Thoracic aorta (tissue), 2 donors: ENCODE measurements around the gene CECR2. TPM values are rescaled to one million over a fixed set of nuclear protein-coding genes. Genes with fewer than 3 reads are reported as not detected.

Experiments used
- ATAC-seq: fragments of 150-250 bp; one replicate; pipeline ENCODE4 v1.8.0; 2017; ENCODE audit warnings: low read depth; ENCODE audit not compliant: insufficient number of reproducible peaks, low FRiP score
- DNase-seq: peaks from one replicate; pipeline ENCODE4 v3.0.0-alpha.2; 2020; ENCODE audit warnings: low spot score
- H3K27ac ChIP-seq, 2 donors: fragments of 200-600 bp; sonication (generic); 1 replicate in 1 of 2; 2 replicates in 1 of 2; pipeline ENCODE4 v1.5.1; 2016; ENCODE audit warnings: mild to moderate bottlenecking in 2 of 2, moderate library complexity in 2 of 2
- H3K27me3 ChIP-seq: fragments of 200-600 bp; sonication (generic); replicated peaks from 2 replicates; pipeline ENCODE4 v1.6.0; 2016; ENCODE audit warnings: mild to moderate bottlenecking; ENCODE audit not compliant: insufficient read depth
- H3K36me3 ChIP-seq: fragments of 200-600 bp; sonication (generic); one replicate; pipeline ENCODE4 v1.5.1; 2016
- H3K4me1 ChIP-seq, 2 donors: fragments of 200-600 bp; sonication (generic); 1 replicate in 1 of 2; 2 replicates in 1 of 2; pipeline versions ENCODE4 v1.5.1 to v1.6.0; 2016; ENCODE audit warnings: low read depth in 2 of 2, mild to moderate bottlenecking in 1 of 2; ENCODE audit not compliant: control insufficient read depth in 1 of 2
- H3K4me3 ChIP-seq: fragments of 200-600 bp; sonication (generic); 2 replicates; pipeline ENCODE4 v1.5.1; 2016; ENCODE audit warnings: mild to moderate bottlenecking
- H3K9me3 ChIP-seq: fragments of 200-600 bp; sonication (generic); 2 replicates; pipeline ENCODE4 v1.5.1; 2016
- CTCF ChIP-seq: fragments of 200-600 bp; sonication (generic); IDR thresholded peaks from one replicate; pipeline ENCODE4 v1.5.1; 2019; ENCODE audit warnings: antibody characterized with exemption
- total RNA-seq, 2 donors: library from RNA; depleted of rRNA; stranded (reverse); fragments of >200 nt; gene quantifications; one replicate each; pipeline versions ENCODE4 v1.1.0 to v1.2.3, GENCODE V29; 2016

CECR2 gene
- total RNA-seq, 2 donors from 2014 or later: 0.28 TPM; not detected in 1

GRCh38 chr22:17410576-17410975 is 41.3 kb downstream of the CECR2 start:
- ATAC-seq (no peak), DNase-seq (no peak)
- H3K4me1 ChIP-seq: no peaks in the 10 kb centered on the region
- H3K27me3 ChIP-seq: no peaks in the 10 kb centered on the region
- H3K36me3 ChIP-seq: no peaks in the 10 kb centered on the region
- no peaks in the 10 kb centered on the region for H3K9me3 ChIP-seq
- no peak overlapping the region for H3K4me3 ChIP-seq
- TF ChIP-seq CTCF: no peak
- no peak overlapping the region for H3K27ac ChIP-seq

- no peaks in the 10 kb centered on the region for H3K4me1 ChIP-seq
- H3K4me3 ChIP-seq: no peak overlapping the region
- no peaks in the 10 kb centered on the region for H3K36me3 ChIP-seq
- H3K27ac ChIP-seq: no peak overlapping the region
- no peaks in the 10 kb centered on the region for H3K27me3 ChIP-seq
- no peak for TF ChIP-seq CTCF
- no peaks in the 10 kb centered on the region for H3K9me3 ChIP-seq
- ATAC-seq: no peak
- DNase-seq: no peak
These were observed 42.0 kb downstream of the CECR2 start for GRCh38 chr22:17411213-17411612.

- TF ChIP-seq CTCF: no peak
- H3K36me3 ChIP-seq: no peaks in the 10 kb centered on the region
- H3K27ac ChIP-seq: no peak overlapping the region
- no peaks in the 10 kb centered on the region for H3K4me1 ChIP-seq
- no peaks in the 10 kb centered on the region for H3K9me3 ChIP-seq
- H3K4me3 ChIP-seq: no peak overlapping the region
- no peak for DNase-seq
- no peaks in the 10 kb centered on the region for H3K27me3 ChIP-seq
- no peak for ATAC-seq
These were observed 43.0 kb downstream of the CECR2 start for GRCh38 chr22:17412232-17412631.

GRCh38 chr22:17418890-17419324 is 49.6 kb downstream of the CECR2 start:
- H3K4me3 ChIP-seq: no peak overlapping the region
- DNase-seq: no peak
- no peaks in the 10 kb centered on the region for H3K36me3 ChIP-seq
- no peaks in the 10 kb centered on the region for H3K4me1 ChIP-seq
- no peaks in the 10 kb centered on the region for H3K27me3 ChIP-seq
- no peak overlapping the region for H3K27ac ChIP-seq
- ATAC-seq: no peak
- no peaks in the 10 kb centered on the region for H3K9me3 ChIP-seq
- TF ChIP-seq CTCF: no peak

- TF ChIP-seq CTCF: no peak
- Histone ChIP-seq H3K4me1 (no peaks in the 10 kb centered on the region), H3K36me3 (no peaks in the 10 kb centered on the region), H3K27me3 (no peaks in the 10 kb centered on the region), H3K4me3 (no peak overlapping the region), H3K9me3 (no peaks in the 10 kb centered on the region), H3K27ac (no peak overlapping the region)
- DNase-seq (no peak), ATAC-seq (no peak)
These were observed 50.1 kb downstream of the CECR2 start for GRCh38 chr22:17419348-17419747.
